Stimulated activated CD4-positive, alpha-beta T cell treated with anti-CD3 and anti-CD28 coated beads, Interleukin-2, amount 100 ng/mL, for 24 hours (primary cell): ENCODE results near the gene SPACA1.

ENCODE experiments used
- DNase-seq, 2 donors: peaks; one replicate each; pipeline ENCODE4 v3.0.0-alpha.2; 2020

SPACA1 gene

GRCh38 chr6:88107241-88107640 is 59.6 kb downstream of the SPACA1 start:
- DNase-seq: no peak

GRCh38 chr6:88111991-88112390 is 64.3 kb downstream of the SPACA1 start:
- DNase-seq: no peak

- no peak for DNase-seq
Measured at GRCh38 chr6:88114838-88115237, 67.2 kb downstream of the SPACA1 start.

GRCh38 chr6:88115307-88115706 is 67.7 kb downstream of the SPACA1 start:
- DNase-seq: no peak

GRCh38 chr6:88116276-88116675 is 68.6 kb downstream of the SPACA1 start:
- no peak for DNase-seq
